Body of pancreas (tissue), 4 donors: Measurements from ENCODE around the gene RAD50. TPM values are rescaled to one million over a fixed set of nuclear protein-coding genes. Genes with fewer than 3 reads are reported as not detected.

Experiments
- ATAC-seq: fragments of 150-250 bp; one replicate; pipeline ENCODE4 v1.9.1; 2016
- DNase-seq, 4 donors: peaks; one replicate each; pipeline ENCODE4 v3.0.0-alpha.2; 2019
- H3K27ac ChIP-seq, 4 donors: fragments of 200-600 bp; sonication (generic); 1 replicate in 3 of 4; 2 replicates in 1 of 4; pipeline versions ENCODE4 v1.5.1 to v1.6.1; 2016 to 2019; ENCODE audit warnings: mild to moderate bottlenecking in 1 of 4, mixed read lengths in 1 of 4, moderate library complexity in 1 of 4
- H3K27me3 ChIP-seq, 2 donors: fragments of 200-600 bp; sonication (generic); one replicate each; pipeline ENCODE4 v1.6.0; 2016; ENCODE audit warnings: mild to moderate bottlenecking in 1 of 2
- H3K36me3 ChIP-seq, 2 donors: fragments of 200-600 bp; sonication (generic); replicated peaks in 1 of 2; 2 replicates each; pipeline ENCODE4 v1.5.1; 2016; ENCODE audit warnings: low read depth in 2 of 2; ENCODE audit not compliant: insufficient read depth in 1 of 2
- H3K4me1 ChIP-seq: fragments of 200-600 bp; sonication (generic); one replicate; pipeline ENCODE4 v1.6.0; 2016
- H3K4me3 ChIP-seq, 2 donors: fragments of 200-600 bp; sonication (generic); 1 replicate in 1 of 2; 2 replicates in 1 of 2; pipeline ENCODE4 v1.5.1; 2016 to 2019
- H3K9me3 ChIP-seq, 3 donors: fragments of 200-600 bp; sonication (generic); 1 replicate in 2 of 3; 2 replicates in 1 of 3; pipeline ENCODE4 v1.5.1; 2016
- POLR2A ChIP-seq, 3 donors: fragments of 450-650 bp; IDR thresholded peaks; one replicate each; pipeline ENCODE4 v1.6.1; 2016; ENCODE audit warnings: antibody characterized with exemption in 3 of 3, mild to moderate bottlenecking in 2 of 3
- WGBS, 2 donors: methylation state at CpG; one replicate each; pipeline ENCODE4 v1.1.5; 2017; 5-methylcytosine and 5-hydroxymethylcytosine counted together
- intact Hi-C: fragments of 100-400 bp; cut with DNase I; formaldehyde crosslinking; loops from one replicate; pipeline ENCODE4 v1.15.1; 2023
- total RNA-seq, 2 donors: library from RNA; depleted of rRNA; stranded (reverse); fragments of >200 nt; gene quantifications; one replicate each; pipeline ENCODE4 v1.1.0, GENCODE V29; 2016
- TF ChIP-seq, protein P1 (sequence below), 7 experiments: fragments of 450-650 bp in 4 of 7; fragments of 200-600 bp in 3 of 7; sonication (generic) in 3 of 7; IDR thresholded peaks; one replicate each; pipeline ENCODE4 v1.5.1; 2016 to 2019; ENCODE audit warnings: antibody characterized with exemption in 7 of 7

Gene RAD50
- total RNA-seq, 2 donors from 2014 or later, result 18.7 to 42.5 TPM

GRCh38 chr5:132635873-132636272, 79.1 kb downstream of the RAD50 start:
- H3K4me3 ChIP-seq, result no peak overlapping the region
- no peaks in the 10 kb centered on the region for H3K9me3 ChIP-seq
- peaks cover 0 to 16% of the 10 kb centered on the region in 2 donors for H3K36me3 ChIP-seq
- H3K27me3 ChIP-seq, result no peaks in the 10 kb centered on the region
- intact Hi-C loops, result no loop called here
- DNase-seq, result no peak
- 81 to 85% methylated on average over 4 of the region's 4 CpGs for WGBS, 2 donors
- no peaks in the 10 kb centered on the region for H3K4me1 ChIP-seq
- no peak overlapping the region for H3K27ac ChIP-seq
- no peak for TF ChIP-seq POLR2A (IDR thresholded peaks at IDR 0.05)
- TF ChIP-seq, protein P1, sequence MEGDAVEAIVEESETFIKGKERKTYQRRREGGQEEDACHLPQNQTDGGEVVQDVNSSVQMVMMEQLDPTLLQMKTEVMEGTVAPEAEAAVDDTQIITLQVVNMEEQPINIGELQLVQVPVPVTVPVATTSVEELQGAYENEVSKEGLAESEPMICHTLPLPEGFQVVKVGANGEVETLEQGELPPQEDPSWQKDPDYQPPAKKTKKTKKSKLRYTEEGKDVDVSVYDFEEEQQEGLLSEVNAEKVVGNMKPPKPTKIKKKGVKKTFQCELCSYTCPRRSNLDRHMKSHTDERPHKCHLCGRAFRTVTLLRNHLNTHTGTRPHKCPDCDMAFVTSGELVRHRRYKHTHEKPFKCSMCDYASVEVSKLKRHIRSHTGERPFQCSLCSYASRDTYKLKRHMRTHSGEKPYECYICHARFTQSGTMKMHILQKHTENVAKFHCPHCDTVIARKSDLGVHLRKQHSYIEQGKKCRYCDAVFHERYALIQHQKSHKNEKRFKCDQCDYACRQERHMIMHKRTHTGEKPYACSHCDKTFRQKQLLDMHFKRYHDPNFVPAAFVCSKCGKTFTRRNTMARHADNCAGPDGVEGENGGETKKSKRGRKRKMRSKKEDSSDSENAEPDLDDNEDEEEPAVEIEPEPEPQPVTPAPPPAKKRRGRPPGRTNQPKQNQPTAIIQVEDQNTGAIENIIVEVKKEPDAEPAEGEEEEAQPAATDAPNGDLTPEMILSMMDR (IDR thresholded peaks at IDR 0.05), result no peak
- no peak for ATAC-seq

GRCh38 chr5:132637241-132637640, 80.5 kb downstream of the RAD50 start:
- H3K9me3 ChIP-seq, result no peaks in the 10 kb centered on the region
- DNase-seq (no peak), ATAC-seq (no peak)
- H3K27ac ChIP-seq, result no peak overlapping the region
- WGBS, 2 donors, result 99 to 100% methylated on average over 4 of the region's 4 CpGs
- intact Hi-C loops, result no loop called here
- no peak overlapping the region for H3K4me3 ChIP-seq
- TF ChIP-seq, protein P1 (IDR thresholded peaks at IDR 0.05), result no peak
- TF ChIP-seq POLR2A (IDR thresholded peaks at IDR 0.05), result no peak
- H3K4me1 ChIP-seq, result no peaks in the 10 kb centered on the region
- H3K36me3 ChIP-seq, result peaks cover 0 to 18% of the 10 kb centered on the region in 2 donors
- no peaks in the 10 kb centered on the region for H3K27me3 ChIP-seq

- Histone ChIP-seq H3K36me3 (peaks cover 0 to 21% of the 10 kb centered on the region in 2 donors), H3K4me1 (no peaks in the 10 kb centered on the region), H3K9me3 (no peaks in the 10 kb centered on the region), H3K27me3 (no peaks in the 10 kb centered on the region), H3K4me3 (no peak overlapping the region), H3K27ac (no peak overlapping the region)
- no peak for ATAC-seq
- WGBS, 2 donors, result 55 to 73% methylated on average over 2 of the region's 2 CpGs
- TF ChIP-seq, protein P1 (IDR thresholded peaks at IDR 0.05), result no peak
- TF ChIP-seq POLR2A (IDR thresholded peaks at IDR 0.05), result no peak
- DNase-seq, result no peak
- intact Hi-C loops, result no loop called here
Observed at GRCh38 chr5:132639706-132640130, 82.9 kb downstream of the RAD50 start.

DNA sequence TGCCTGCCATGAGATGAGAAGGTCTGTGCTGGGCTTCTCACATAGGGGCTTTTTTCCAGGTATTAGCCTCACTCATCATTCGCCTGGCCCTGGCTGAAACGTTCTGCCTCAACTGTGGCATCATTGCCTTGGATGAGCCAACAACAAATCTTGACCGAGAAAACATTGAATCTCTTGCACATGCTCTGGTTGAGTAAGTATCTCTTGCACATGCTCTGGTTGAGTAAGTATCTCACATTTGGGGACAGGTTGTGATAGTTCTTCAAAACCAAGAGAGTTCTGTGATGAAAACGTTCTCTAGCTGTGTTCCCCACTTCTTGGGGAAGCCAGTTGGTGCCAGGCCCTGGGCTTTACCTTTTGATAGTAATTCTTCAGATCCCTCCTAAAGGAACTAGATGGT, 83.8 kb downstream of the RAD50 start:
- no peaks in the 10 kb centered on the region for H3K4me1 ChIP-seq
- ATAC-seq (no peak), DNase-seq (no peak)
- no peaks in the 10 kb centered on the region for H3K9me3 ChIP-seq
- peaks cover 0 to 21% of the 10 kb centered on the region in 2 donors for H3K36me3 ChIP-seq
- intact Hi-C loops, result no loop called here
- H3K27ac ChIP-seq, result no peak overlapping the region
- TF ChIP-seq POLR2A (IDR thresholded peaks at IDR 0.05), result no peak
- TF ChIP-seq, protein P1 (IDR thresholded peaks at IDR 0.05), result no peak
- no peak overlapping the region for H3K4me3 ChIP-seq
- WGBS, 2 donors, result 77 to 83% methylated on average over 4 of the region's 4 CpGs
- no peaks in the 10 kb centered on the region for H3K27me3 ChIP-seq

GRCh38 chr5:132641241-132641723, 84.5 kb downstream of the RAD50 start:
- intact Hi-C loops, result no loop called here
- no peak for DNase-seq
- H3K4me1 ChIP-seq, result no peaks in the 10 kb centered on the region
- WGBS, 2 donors, result 94 to 98% methylated on average over 3 of the region's 3 CpGs
- no peaks in the 10 kb centered on the region for H3K27me3 ChIP-seq
- no peak overlapping the region for H3K4me3 ChIP-seq
- ATAC-seq, result no peak
- TF ChIP-seq, protein P1 (IDR thresholded peaks at IDR 0.05), result no peak
- TF ChIP-seq POLR2A (IDR thresholded peaks at IDR 0.05), result no peak
- H3K36me3 ChIP-seq, result peaks cover 0 to 21% of the 10 kb centered on the region in 2 donors
- no peaks in the 10 kb centered on the region for H3K9me3 ChIP-seq
- no peak overlapping the region for H3K27ac ChIP-seq
